ENCODE results near the gene FAH.

- TF ChIP-seq CTCF (IDR thresholded peaks at IDR 0.05) (no peak), POLR2A (IDR thresholded peaks at IDR 0.05) (no peak), EP300 (IDR thresholded peaks at IDR 0.05) (no peak), POLR2AphosphoS5 (IDR thresholded peaks at IDR 0.05) (no peak)
These were observed 78.6 kb downstream of the FAH start for GRCh38 chr15:80231371-80231770.
